Cardiac muscle cell (in vitro differentiated cells and primary cell): ENCODE results near the gene ATXN7. TPM values are rescaled to one million over a fixed set of nuclear protein-coding genes. Genes with fewer than 3 reads are reported as not detected.
A peak's percentile ranks its signal among the peaks of the same experiment; 100 is the strongest.

Experiments used
- DNase-seq, 2 donors: peaks; one replicate each; pipeline versions ENCODE4 v3.0.0 to v3.0.0-alpha.2; 2010 to 2017; ENCODE audit warnings: low read depth in 1 of 2, low spot score in 1 of 2
- H3K27ac ChIP-seq: fragments of 200-600 bp; sonication (generic); 2 replicates; pipeline ENCODE4 v1.5.1; 2016
- H3K27me3 ChIP-seq: fragments of 200-600 bp; sonication (generic); 2 replicates; pipeline ENCODE4 v1.6.0; 2016; ENCODE audit warnings: control low read depth
- H3K36me3 ChIP-seq: fragments of 200-600 bp; sonication (generic); 2 replicates; pipeline ENCODE4 v1.5.1; 2016; ENCODE audit warnings: control low read depth
- H3K4me1 ChIP-seq: fragments of 200-600 bp; sonication (generic); 2 replicates; pipeline ENCODE4 v1.8.1; 2017; ENCODE audit warnings: low read depth, mild to moderate bottlenecking, mixed run types
- H3K4me3 ChIP-seq: fragments of 200-600 bp; sonication (generic); 2 replicates; pipeline ENCODE4 v1.5.1; 2016; ENCODE audit warnings: mild to moderate bottlenecking
- H3K9me3 ChIP-seq: fragments of 200-600 bp; sonication (generic); 2 replicates; pipeline ENCODE4 v1.5.1; 2017; ENCODE audit warnings: low read depth, mild to moderate bottlenecking, control low read depth
- CTCF ChIP-seq: IDR thresholded peaks from 2 replicates; pipeline ENCODE4 v1.5.1; 2012; ENCODE audit warnings: low read depth, mild to moderate bottlenecking, low read length
- polyA plus RNA-seq: library from polyadenylated mRNA; unstranded; fragments of >200 nt; fragmentation: Nextera tagmentation; extraction: Ambion mirVana; gene quantifications from 2 replicates; pipeline ENCODE4 v1.2.1, GENCODE V29; 2016
- total RNA-seq: library from RNA; depleted of rRNA; stranded (reverse); fragments of >200 nt; gene quantifications from 2 replicates; pipeline ENCODE4 v1.2.3, GENCODE V29; 2016

ATXN7 gene
- total and polyA plus RNA-seq, 2 experiments from 2014 or later, result 8.2 to 8.3 TPM

- H3K9me3 ChIP-seq, result no peaks in the 10 kb centered on the region
- H3K36me3 ChIP-seq, result no peaks in the 10 kb centered on the region
- peak; percentile 53 to 59 for DNase-seq
- peaks cover 11% of the 10 kb centered on the region for H3K4me1 ChIP-seq
- peak; percentile 48 for TF ChIP-seq CTCF
- H3K27me3 ChIP-seq, result no peaks in the 10 kb centered on the region
- H3K27ac ChIP-seq, result no peak overlapping the region
- H3K4me3 ChIP-seq, result no peak overlapping the region
Measured at GRCh38 chr3:63908081-63908736, 44.5 kb downstream of the ATXN7 start.

- no peaks in the 10 kb centered on the region for H3K9me3 ChIP-seq
- H3K36me3 ChIP-seq, result no peaks in the 10 kb centered on the region
- H3K27me3 ChIP-seq, result no peaks in the 10 kb centered on the region
- no peak for TF ChIP-seq CTCF
- no peak overlapping the region for H3K4me3 ChIP-seq
- H3K27ac ChIP-seq, result no peak overlapping the region
- no peak for DNase-seq
- peaks cover 11% of the 10 kb centered on the region for H3K4me1 ChIP-seq
Measured at GRCh38 chr3:63908776-63909175, 45.1 kb downstream of the ATXN7 start.

- H3K36me3 ChIP-seq, result no peaks in the 10 kb centered on the region
- peak in 1 of 2 donors; percentile 34 for DNase-seq
- TF ChIP-seq CTCF, result no peak
- no peak overlapping the region for H3K4me3 ChIP-seq
- H3K4me1 ChIP-seq, result peaks cover 11% of the 10 kb centered on the region
- peaks cover 3% of the 10 kb centered on the region for H3K27me3 ChIP-seq
- no peaks in the 10 kb centered on the region for H3K9me3 ChIP-seq
- no peak overlapping the region for H3K27ac ChIP-seq
Measured at GRCh38 chr3:63909431-63909830, 45.8 kb downstream of the ATXN7 start.

- H3K27ac ChIP-seq, result no peak overlapping the region
- H3K27me3 ChIP-seq, result peaks cover 3% of the 10 kb centered on the region
- no peak overlapping the region for H3K4me3 ChIP-seq
- no peaks in the 10 kb centered on the region for H3K36me3 ChIP-seq
- DNase-seq, result no peak
- H3K4me1 ChIP-seq, result peaks cover 11% of the 10 kb centered on the region
- no peak for TF ChIP-seq CTCF
- no peaks in the 10 kb centered on the region for H3K9me3 ChIP-seq
Measured at GRCh38 chr3:63910001-63910400, 46.3 kb downstream of the ATXN7 start.

- DNase-seq, result no peak
- TF ChIP-seq CTCF, result no peak
- Histone ChIP-seq H3K4me3 (no peak overlapping the region), H3K27me3 (peaks cover 3% of the 10 kb centered on the region), H3K9me3 (no peaks in the 10 kb centered on the region), H3K36me3 (no peaks in the 10 kb centered on the region), H3K27ac (no peak overlapping the region), H3K4me1 (peaks cover 11% of the 10 kb centered on the region)
Measured at GRCh38 chr3:63910891-63911290, 47.2 kb downstream of the ATXN7 start.
